Ecto neural progenitor cell (in vitro differentiated cells): Measurements from ENCODE around the gene ZXDC.

ENCODE experiments used
- DNase-seq: peaks from one replicate; pipeline ENCODE4 v3.0.0-alpha.2; 2018; ENCODE audit warnings: low spot score

ZXDC gene

GRCh38 chr3:126510308-126510910 lies 34.7 kb upstream of the ZXDC start:
- DNase-seq: no peak

GRCh38 chr3:126509597-126510307 lies 34.1 kb upstream of the ZXDC start:
- no peak for DNase-seq

DNA sequence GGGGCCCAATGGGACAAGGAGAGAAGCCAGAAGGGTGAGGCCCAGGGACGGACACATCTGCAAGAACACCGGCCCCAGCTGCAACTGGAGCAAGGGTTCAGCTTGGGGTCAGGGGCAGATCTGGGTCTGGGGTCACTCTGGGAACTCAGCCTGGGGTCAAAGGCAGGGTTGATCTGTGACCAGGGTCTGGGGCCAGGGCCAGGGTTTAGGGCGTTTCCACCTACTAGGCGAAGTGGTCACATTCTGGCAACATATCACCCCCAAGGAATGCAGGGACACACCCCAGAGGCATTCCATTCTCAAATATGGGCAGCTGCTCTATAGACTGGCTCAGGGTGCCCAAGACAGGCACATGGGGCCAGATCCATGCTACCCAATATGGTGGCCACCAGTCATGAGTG lies 32.9 kb upstream of the ZXDC start:
- DNase-seq: no peak

- no peak for DNase-seq
Observed at GRCh38 chr3:126507886-126508285, 32.2 kb upstream of the ZXDC start.

DNA sequence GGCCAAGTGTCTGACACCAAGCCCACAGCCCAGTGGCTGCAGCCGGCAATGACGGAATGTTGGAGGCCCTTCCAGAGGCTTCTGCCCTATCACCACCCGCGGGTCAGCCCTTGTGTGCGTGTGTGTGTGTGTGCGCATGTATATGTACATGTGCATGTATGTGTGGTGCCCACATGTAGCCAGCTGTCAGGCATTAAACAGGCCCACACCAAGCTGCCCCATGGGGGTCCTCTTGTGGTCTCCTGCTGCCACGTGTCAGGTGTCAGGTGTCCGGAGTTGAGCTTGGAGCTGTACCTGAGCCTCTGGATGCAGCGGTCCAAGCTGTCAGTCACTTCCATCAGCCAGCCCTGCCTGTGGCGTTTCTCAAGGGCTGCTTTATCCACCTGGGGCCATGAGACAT lies 28.0 kb upstream of the ZXDC start:
- DNase-seq: no peak

DNA sequence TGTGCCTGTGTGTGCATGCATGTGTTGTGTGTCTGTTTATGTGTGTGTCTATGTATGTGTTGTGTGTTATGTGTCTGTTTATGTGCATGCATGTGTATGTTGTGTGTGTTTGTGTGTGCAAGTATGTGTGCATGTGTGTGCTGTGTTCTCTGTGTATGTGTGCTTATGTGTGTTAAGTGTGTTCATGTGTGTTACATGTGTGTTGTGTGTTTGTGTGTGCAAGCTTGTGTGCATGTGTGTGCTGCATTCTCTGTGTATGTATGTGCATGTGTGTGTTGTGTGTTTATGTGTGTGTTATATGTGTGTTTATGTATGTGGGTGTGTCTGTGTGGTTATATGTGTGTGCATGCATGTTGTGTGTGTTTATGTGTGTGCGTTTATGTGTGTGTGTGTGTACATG lies 27.0 kb upstream of the ZXDC start:
- DNase-seq: no peak

DNA sequence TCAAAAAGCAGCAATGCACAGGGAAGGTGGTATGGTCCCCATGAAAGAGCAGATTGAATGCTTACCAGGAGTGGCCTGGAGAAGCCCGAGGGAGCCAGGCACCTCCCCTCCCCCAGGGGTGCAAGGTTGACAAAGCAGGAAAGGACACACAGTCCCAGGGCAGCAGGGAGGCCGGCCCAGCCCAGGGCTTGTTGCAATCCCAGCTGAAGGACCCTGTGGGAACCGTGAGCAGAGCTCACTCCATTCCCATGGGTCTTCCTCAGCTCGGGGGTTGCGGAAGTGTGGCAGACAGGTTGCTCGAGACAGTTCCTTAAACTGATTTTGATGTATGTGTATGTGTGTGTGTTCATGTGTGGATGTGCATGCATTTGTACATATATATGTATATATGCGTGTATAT lies 26.0 kb upstream of the ZXDC start:
- DNase-seq: no peak

DNA sequence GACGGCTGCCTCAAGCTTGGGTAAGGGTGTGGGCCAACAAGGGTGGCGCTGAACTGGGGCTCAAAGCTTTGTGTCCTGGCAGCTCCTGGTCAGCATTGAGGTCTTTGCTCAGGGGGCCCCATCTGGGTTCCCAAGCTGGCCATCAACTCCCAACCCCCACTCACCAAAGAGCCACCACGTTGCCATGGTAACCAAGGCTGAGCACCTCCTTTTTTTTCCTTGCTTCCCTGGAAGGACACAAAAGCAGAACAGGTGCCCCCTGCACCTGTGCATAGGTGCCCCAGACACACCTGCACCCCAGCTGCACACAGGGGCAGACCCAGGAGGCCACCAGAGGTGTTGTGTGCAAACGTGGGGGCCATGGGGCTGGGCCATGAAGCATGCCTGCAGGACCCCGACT lies 25.4 kb upstream of the ZXDC start:
- DNase-seq: no peak

DNA sequence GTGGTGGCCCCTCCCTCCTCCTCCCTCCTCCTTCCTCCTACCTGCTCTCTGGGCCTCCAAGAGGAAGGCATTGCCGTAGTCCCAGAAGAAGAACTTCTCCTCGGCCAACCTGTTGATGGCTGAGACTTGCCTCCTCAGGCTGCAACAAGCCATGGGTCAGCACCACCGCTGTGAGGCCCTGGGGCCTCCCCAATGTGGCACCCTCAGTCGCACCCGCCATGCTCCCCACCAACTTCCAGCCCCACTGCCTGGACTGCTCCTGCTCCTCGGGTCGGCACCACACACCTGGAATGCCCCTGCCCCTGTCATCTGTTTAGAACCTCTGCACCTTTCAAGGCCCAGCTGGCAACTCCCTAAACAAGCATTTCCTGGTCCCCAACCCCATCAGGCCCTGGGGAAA lies 24.3 kb upstream of the ZXDC start:
- no peak for DNase-seq

DNA sequence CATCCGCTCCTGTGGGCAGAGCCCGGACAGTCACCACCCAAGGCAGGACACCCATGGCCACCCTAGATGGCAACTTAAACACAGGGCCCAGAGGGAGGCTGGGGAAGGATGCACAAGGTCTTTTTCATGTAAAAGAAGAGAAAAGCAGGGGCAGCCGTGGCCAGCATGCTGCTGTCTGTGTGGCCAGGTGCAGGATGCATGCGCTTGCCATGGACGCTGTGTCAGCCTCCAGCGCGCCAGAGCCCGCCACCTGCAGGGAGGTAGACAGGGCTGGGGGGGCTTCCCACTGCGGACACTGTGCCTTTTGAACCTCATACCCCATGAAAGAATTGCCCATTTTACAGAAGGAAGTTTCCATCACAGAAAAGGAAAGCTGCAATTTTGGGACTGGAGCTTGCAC lies 23.7 kb upstream of the ZXDC start:
- no peak for DNase-seq

GRCh38 chr3:126498929-126499328 lies 23.2 kb upstream of the ZXDC start:
- no peak for DNase-seq

DNA sequence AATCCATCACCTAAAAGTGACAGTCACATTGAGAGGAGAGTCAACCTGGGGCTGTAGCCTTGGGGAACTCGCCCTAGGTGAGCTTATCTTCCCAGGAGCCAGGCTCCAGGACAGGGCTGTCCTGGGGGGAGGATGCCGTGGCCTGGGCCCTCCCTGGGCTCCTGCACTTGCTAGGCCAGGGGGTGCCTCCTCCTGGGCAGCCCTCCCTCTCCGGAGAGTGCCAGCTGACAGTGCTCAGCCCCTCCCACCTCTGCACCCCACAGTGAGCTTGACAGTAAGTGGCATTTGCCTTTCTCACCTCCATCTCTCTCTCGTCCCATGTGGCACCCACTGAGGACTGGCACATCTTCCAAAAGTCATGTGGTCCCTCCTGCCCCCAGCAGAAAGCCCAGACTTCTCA lies 22.8 kb upstream of the ZXDC start:
- DNase-seq: no peak

DNA sequence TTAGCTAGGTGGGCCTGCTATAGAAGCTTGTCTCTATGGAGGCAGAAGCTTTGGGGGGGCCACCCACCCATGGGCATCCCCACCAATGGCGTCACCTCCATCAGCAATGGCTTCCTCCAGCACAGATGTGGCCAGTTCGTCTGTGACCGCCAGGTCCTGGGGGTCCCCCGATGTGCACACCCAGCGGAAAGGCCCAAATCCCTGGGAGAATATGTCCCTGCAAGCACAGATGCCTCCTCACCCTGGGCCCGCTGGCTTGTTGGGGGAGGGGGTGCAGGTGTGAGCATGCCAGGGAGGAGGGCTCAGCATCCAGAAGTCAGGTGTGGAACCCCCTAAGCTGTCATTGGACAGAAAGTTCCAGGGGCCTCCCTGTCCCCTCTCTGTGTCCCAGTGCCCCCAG lies 22.3 kb upstream of the ZXDC start:
- no peak for DNase-seq

GRCh38 chr3:126496894-126497850 lies 21.5 kb upstream of the ZXDC start:
- no peak for DNase-seq

DNA sequence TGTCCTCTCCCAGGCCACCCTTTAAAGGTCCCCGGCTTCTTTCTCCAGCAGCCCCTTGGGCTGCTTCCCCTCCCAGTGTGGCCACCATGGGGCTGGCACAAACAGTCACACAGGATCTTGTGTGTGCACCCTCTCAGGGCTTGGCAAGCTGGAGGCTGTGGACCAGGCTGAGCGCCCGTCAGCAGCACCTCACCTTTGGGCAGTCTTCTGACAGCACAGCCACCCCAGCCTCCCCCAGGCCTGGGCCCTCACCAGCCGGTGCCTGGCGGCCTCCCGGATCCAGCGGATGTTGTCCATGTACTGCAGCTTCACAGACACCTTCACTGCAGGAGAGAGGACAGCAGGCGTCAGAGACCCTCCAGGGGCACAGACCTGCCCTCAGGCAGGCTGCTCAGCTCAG lies 20.1 kb upstream of the ZXDC start:
- DNase-seq: no peak

GRCh38 chr3:126494970-126495230 lies 19.2 kb upstream of the ZXDC start:
- DNase-seq: no peak

DNA sequence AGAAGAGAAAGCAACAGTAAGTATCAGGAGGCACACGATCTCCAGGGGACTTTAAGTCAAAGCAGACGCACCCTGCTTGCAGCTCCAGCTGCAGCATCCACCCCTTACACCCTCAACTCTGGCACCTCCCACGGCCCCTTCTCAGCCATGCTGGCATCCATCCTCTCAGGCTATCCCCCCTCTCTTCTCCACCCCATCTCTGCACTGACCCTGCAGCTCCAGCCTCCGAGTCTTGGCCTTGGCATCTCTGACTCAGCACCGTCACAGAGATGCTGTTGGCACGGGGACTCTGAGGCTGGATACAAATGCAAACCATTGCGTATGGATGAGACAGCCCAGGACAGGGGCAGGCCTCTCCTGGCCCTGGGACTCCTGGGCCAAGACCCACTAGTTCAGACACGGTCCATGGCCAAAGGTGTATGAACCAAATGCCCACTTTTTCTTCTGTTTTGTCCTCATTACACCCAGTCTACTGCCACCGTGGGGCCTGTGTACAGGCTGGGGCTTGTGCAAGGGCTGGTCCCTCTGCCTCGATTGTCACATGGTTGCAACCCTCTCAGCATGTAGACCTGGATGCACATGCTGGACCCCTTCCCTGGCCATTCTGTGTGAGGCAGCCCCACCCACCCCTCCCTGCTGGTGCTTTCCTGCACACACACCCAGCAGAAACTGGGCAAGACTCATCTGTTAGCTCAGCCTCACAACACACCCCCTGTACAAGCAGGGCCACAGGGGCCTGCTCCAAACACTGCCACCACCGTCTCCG lies 18.7 kb upstream of the ZXDC start:
- DNase-seq: no peak

DNA sequence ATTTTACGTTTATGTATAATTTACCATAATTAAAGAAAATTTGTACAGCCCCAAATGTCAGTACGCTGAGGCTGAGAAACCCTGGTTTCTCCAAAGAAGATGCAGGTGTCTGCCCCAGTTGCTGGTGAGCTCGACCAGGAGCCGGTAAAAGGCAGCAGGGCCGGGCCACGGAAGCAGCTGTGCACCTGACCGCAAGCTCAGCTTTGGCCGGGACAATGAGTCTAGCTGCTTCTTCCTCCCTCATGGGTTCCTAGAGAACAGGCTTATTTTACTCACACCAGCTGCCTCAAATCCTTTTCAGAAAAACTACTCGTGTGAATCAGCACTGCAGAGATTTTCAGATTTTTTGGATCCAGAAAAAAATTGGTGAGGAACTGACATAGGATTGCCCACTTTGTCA lies 18.0 kb upstream of the ZXDC start:
- DNase-seq: no peak

DNA sequence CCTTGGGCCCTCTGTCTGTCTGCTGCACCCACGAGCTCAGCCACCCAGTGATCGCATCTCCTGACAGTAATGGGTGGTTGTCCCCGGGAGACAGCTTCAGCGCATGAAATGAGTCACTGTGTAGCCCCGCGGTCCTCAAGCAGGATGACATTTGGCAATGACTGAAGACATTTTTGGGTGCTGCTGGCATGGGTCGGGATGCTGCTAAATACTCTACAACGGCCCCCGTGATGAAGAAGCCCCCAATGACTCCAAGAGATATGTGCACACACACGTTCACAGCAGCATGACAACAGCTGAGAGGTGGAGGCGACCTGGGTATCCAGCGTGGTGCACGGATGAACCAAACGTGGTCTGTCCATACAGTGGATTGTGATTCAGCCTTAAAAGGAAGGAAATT lies 17.4 kb upstream of the ZXDC start:
- DNase-seq: no peak

DNA sequence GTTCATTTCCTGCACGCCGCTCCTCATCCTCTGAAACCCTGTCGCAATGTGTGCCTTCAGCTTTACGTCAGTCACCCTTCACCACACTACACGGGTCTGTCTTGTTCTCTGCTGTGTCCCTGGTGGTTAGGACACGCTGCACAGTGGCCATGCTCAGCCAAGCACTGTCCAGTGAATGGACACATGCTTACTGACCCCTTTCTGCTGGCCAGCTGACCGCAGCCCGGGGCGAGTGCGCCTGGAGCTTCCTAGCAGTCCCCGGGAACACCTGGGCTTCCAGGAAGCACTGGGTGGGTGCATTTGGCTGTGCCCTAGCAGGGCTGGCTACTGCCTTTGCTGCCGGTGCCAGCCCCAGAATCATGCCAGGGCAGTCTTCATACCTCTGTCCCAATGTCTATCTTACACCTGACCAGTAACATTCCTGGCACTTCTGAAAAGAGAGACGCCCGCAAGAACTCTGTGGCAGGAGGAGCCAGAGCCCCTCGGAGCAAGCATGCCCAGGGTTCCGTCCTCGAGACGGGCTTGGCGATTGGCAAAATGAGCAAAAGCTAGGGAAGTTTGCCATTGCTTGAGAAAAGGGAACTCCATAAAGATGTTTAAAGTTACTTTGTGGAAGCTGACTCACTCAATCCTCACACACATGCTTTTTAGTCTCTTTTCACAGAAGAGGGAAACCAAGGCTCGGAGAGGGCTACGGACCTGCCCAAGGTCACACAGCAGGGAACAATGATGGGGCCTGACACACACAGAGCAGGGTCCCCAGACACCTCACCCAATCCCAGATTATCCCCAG lies 15.7 kb upstream of the ZXDC start:
- DNase-seq: no peak

- DNase-seq: no peak
Observed at GRCh38 chr3:126490619-126491018, 14.9 kb upstream of the ZXDC start.
